Esophagus squamous epithelium (tissue), 5 donors: Measurements from ENCODE around the gene TTC22. TPM values are rescaled to one million over a fixed set of nuclear protein-coding genes. Genes with fewer than 3 reads are reported as not detected.
A peak's percentile ranks its signal among the peaks of the same experiment; 100 is the strongest.

Source experiments
- DNase-seq: peaks from one replicate; lab custom pipeline; 2025; lab: John Stamatoyannopoulos, UW
- H3K27ac ChIP-seq, 4 donors: fragments of 200-600 bp; sonication (generic); one replicate each; pipeline ENCODE4 v1.5.1; 2016 to 2019; ENCODE audit warnings: mild to moderate bottlenecking in 1 of 4
- H3K27me3 ChIP-seq, 4 donors: fragments of 200-600 bp; sonication (generic); 1 replicate in 3 of 4; 2 replicates in 1 of 4; pipeline versions ENCODE4 v1.5.1 to v1.6.0; 2017 to 2021; ENCODE audit warnings: antibody characterized with exemption in 1 of 4
- H3K36me3 ChIP-seq, 3 donors: fragments of 200-600 bp; sonication (generic); one replicate each; pipeline ENCODE4 v1.5.1; 2016 to 2019
- H3K4me1 ChIP-seq, 3 donors: fragments of 200-600 bp; sonication (generic); one replicate each; pipeline ENCODE4 v1.5.1; 2017 to 2019
- H3K4me3 ChIP-seq, 4 donors: fragments of 200-600 bp; sonication (generic); 1 replicate in 3 of 4; 2 replicates in 1 of 4; pipeline ENCODE4 v1.5.1; 2016 to 2019; ENCODE audit warnings: mild to moderate bottlenecking in 2 of 4, moderate library complexity in 1 of 4
- H3K9me3 ChIP-seq, 3 donors: fragments of 200-600 bp; sonication (generic); one replicate each; pipeline ENCODE4 v1.5.1; 2016 to 2019
- CTCF ChIP-seq, 6 experiments: fragments of 450-650 bp in 4 of 6; fragments of 200-600 bp in 2 of 6; sonication (generic) in 2 of 6; IDR thresholded peaks; one replicate each; pipeline ENCODE4 v1.5.1; 2016 to 2019; ENCODE audit warnings: antibody characterized with exemption in 6 of 6, mild to moderate bottlenecking in 4 of 6, moderate library complexity in 4 of 6
- POLR2A ChIP-seq, 4 donors: fragments of 450-650 bp; IDR thresholded peaks; one replicate each; pipeline ENCODE4 v1.6.1; 2017; ENCODE audit warnings: antibody characterized with exemption in 4 of 4, mild to moderate bottlenecking in 4 of 4, moderate library complexity in 3 of 4
- WGBS, 2 donors: methylation state at CpG; one replicate each; pipeline ENCODE4 v1.1.5; 2018; 5-methylcytosine and 5-hydroxymethylcytosine counted together
- intact Hi-C: fragments of 100-400 bp; cut with DNase I; formaldehyde crosslinking; loops from one replicate; pipeline ENCODE4 v1.15.0; 2022
- total RNA-seq, 4 donors: library from RNA; depleted of rRNA; stranded (reverse); fragments of >200 nt; gene quantifications; one replicate each; pipeline ENCODE4 v1.1.0, GENCODE V29; 2016
- donor health status: DM: yes; HTN: yes; CAD: no.

TTC22 gene
- total RNA-seq, 4 donors from 2014 or later: 73.4 to 323 (median 141) TPM

- intact Hi-C loops: no loop called here
- DNase-seq: no peak
- no peak overlapping the region for H3K4me3 ChIP-seq
- H3K36me3 ChIP-seq: peaks cover 0 to 26% (median 0%) of the 10 kb centered on the region in 3 donors
- no peak for TF ChIP-seq CTCF (IDR thresholded peaks at IDR 0.05)
- TF ChIP-seq POLR2A (IDR thresholded peaks at IDR 0.05): no peak
- H3K27me3 ChIP-seq: no peaks in the 10 kb centered on the region
- no peaks in the 10 kb centered on the region for H3K9me3 ChIP-seq
- no peak overlapping the region for H3K27ac ChIP-seq
- WGBS, 2 donors: 83 to 95% methylated on average over 5 of the region's 5 CpGs
- H3K4me1 ChIP-seq: peaks cover 0 to 22% (median 6%) of the 10 kb centered on the region in 3 donors
Observed at GRCh38 chr1:54843449-54843848, 42.3 kb upstream of the TTC22 start.

GRCh38 chr1:54842963-54843362 is 41.8 kb upstream of the TTC22 start:
- WGBS, 2 donors: 45 to 79% methylated on average over 3 to 5 of the region's 9 CpGs
- no peak for DNase-seq
- intact Hi-C loops: no loop called here
- TF ChIP-seq CTCF (IDR thresholded peaks at IDR 0.05) (no peak), POLR2A (IDR thresholded peaks at IDR 0.05) (no peak)
- Histone ChIP-seq H3K27me3 (no peaks in the 10 kb centered on the region), H3K4me3 (no peak overlapping the region), H3K36me3 (peaks cover 0 to 21% (median 0%) of the 10 kb centered on the region in 3 donors), H3K9me3 (no peaks in the 10 kb centered on the region), H3K4me1 (peaks cover 0 to 17% (median 6%) of the 10 kb centered on the region in 3 donors), H3K27ac (no peak overlapping the region)

- H3K4me3 ChIP-seq: no peak overlapping the region
- intact Hi-C loops: no loop called here
- no peak for TF ChIP-seq CTCF (IDR thresholded peaks at IDR 0.05)
- no peak for TF ChIP-seq POLR2A (IDR thresholded peaks at IDR 0.05)
- peaks cover 0 to 11% (median 6%) of the 10 kb centered on the region in 3 donors for H3K4me1 ChIP-seq
- H3K27ac ChIP-seq: no peak overlapping the region
- WGBS, 2 donors: 87 to 88% methylated on average over 8 to 10 of the region's 10 CpGs
- no peak for DNase-seq
- no peaks in the 10 kb centered on the region for H3K27me3 ChIP-seq
- H3K9me3 ChIP-seq: no peaks in the 10 kb centered on the region
- peaks cover 0 to 15% (median 0%) of the 10 kb centered on the region in 3 donors for H3K36me3 ChIP-seq
Observed at GRCh38 chr1:54842206-54842915, 41.2 kb upstream of the TTC22 start.

- DNase-seq: no peak
- H3K9me3 ChIP-seq: no peaks in the 10 kb centered on the region
- no peaks in the 10 kb centered on the region for H3K36me3 ChIP-seq
- no peak overlapping the region for H3K4me3 ChIP-seq
- intact Hi-C loops: no loop called here
- H3K27me3 ChIP-seq: no peaks in the 10 kb centered on the region
- peak overlapping the region in 1 of 4 donors; percentile 42 for H3K27ac ChIP-seq
- peaks cover 0 to 10% (median 6%) of the 10 kb centered on the region in 3 donors for H3K4me1 ChIP-seq
- 29 to 51% methylated on average over 2 of the region's 2 CpGs for WGBS, 2 donors
- TF ChIP-seq POLR2A (IDR thresholded peaks at IDR 0.05): no peak
- no peak for TF ChIP-seq CTCF (IDR thresholded peaks at IDR 0.05)
Observed at GRCh38 chr1:54839824-54840223, 38.7 kb upstream of the TTC22 start.

- Histone ChIP-seq H3K36me3 (no peaks in the 10 kb centered on the region), H3K4me1 (peaks cover 0 to 10% (median 6%) of the 10 kb centered on the region in 3 donors), H3K9me3 (no peaks in the 10 kb centered on the region), H3K27me3 (no peaks in the 10 kb centered on the region), H3K27ac (no peak overlapping the region), H3K4me3 (no peak overlapping the region)
- WGBS, 2 donors: 70 to 77% methylated on average over 4 to 5 of the region's 5 CpGs
- no peak for DNase-seq
- intact Hi-C loops: no loop called here
- TF ChIP-seq CTCF (IDR thresholded peaks at IDR 0.05) (no peak), POLR2A (IDR thresholded peaks at IDR 0.05) (no peak)
Observed at GRCh38 chr1:54838565-54839180, 37.5 kb upstream of the TTC22 start.
